Stimulated activated CD4-positive, alpha-beta T cell treated with anti-CD3 and anti-CD28 coated beads, Interleukin-4, amount 100 ng/mL, for 4 hours (primary cell): ENCODE results near the gene COPG2.

ENCODE experiments used
- DNase-seq, 2 experiments: peaks; one replicate each; pipeline ENCODE4 v3.0.0-alpha.2; 2020

COPG2 gene

DNA sequence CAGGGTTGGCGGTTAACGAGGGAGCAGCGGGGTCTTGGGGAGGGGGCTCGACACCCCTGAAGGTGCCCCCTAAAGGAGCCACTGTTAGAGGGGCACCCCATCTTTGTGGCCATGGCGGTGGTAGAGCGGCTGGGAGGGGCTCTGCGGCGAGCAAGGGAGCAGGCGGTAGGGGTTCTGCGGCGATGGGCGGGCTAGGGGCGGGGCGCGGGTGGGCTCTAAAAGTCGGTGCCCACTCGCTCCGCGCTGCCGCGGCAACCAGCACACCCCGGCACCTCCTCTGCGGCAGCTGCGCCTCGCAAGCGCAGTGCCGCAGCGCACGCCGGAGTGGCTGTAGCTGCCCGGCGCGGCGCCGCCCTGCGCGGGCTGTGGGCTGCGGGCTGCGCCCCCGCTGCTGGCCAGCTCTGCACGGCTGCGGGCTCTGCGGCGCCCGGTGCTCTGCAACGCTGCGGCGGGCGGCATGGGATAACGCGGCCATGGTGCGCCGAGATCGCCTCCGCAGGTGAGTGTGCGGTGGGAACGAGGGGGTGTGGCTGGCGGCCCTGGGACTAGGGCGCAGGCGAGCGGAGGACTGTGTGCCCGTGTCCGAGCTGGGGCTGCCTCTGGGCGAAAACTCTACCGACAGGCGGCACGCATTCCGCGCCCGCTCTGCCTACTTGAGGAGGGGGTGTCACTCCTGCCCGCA, 176.6 kb downstream of the COPG2 start, which contains the start of gene MEST:
Gene MEST, plus strand, starts transcription at position 245 of the 682 bp plus-strand sequence. Its CDS starts 229 bp downstream, at position 474.
- no peak for DNase-seq

DNA sequence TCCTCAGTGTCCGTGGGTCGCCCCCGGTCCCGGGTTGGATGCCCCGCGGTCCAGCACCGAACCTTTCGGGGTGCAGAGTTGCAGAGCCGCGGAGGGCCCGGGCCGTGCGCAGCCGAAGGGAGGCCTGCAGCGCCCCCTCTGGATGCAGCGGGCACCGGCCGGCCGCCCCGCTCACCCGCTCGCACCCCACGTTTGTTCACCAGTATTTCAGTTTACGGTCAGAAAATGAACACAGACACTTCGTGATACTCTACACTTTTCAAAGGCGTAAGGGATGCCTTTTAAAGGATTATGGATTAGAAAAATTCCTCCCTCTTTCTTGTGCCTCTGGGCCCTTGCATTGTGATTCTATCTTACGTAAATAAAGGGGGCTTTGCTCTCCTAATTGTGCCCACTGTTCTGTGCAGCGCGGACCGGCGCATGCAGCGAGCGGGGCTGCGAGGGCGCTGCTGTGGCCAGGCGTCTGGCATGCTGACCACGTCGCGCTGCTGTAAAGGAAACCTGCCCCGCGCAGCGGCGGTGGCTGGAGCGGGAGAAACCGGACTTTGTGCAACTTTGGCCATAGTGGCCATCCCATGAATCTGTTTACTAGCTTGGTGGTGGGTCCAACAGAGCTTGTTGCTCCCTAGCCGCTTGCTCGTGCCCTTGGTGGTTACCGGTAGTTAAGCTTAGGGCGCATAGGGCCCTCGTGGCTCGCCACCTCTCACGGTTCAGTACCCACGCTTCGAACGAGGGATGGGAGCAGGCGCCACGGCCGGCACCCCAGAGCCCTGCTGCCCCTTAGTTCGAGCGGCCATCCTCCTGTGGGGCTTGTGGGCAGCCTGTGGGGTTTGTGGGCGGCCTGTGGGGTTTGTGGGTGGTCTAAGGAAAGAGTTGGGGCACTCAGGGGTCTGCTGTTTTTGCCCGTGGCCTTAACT, 177.4 kb downstream of the COPG2 start:
- DNase-seq, result no peak

DNA sequence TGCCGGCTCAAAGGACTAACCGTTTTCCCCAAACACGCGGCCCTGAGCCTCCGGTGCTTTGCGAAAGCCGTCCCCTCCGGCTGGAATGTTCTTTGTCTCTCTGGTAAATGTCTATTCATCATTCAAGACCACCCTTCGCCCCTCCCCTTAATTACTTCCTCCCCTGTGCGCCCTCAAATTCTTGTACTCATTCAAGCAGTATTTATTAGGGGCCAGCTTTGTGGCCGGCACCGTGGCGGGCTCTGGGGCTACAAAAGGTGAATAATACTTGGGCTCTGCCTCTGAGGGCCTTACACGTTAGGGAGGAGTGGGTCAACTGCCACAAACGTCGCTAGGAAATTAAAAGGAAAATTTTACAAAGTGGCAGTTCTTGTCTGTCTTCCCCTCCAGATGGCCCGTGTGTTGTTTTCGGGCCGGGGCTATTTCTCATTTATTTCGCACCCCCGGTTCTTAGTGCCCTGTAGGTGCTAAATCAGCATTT, 178.2 kb downstream of the COPG2 start:
- no peak for DNase-seq

DNA sequence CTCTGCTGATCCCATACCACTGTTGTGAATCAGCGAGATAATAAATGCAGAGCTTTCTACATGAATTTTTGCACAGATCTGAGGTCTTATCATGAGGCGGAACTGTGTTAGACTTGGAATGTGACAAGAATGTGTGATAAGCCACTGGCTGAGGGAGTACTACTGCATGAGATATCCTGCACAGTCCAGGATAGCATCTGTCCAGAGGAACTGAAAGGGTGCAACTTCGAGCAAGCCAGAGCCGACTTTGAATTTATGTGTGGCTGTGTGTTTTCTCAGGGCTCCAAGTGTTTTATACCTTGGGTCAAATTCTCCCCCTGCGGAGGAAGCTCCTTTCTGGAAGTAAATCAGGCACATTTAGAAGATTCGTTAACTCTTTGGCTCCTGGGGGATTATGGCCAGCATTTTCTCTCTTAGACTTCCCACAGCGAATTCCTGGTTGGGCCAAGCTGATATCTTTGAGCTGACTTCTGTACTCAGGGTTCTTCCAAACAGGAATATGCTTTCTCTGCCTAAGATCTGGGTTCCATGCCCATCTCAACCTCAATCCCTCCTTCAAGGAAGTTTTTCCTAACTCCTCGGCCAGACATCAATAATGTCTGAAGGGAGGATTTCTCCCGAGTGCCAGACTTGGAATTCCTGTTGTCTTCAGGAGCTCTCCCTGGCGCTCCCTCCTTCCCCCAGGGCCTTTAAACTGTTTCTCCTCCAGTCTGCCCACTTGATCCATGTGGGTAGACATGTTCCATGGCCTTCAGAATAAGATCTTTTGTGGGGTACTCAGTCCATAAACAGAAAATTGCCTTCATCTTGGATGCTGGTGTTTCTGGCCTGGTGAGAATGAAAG, 179.2 kb downstream of the COPG2 start:
- no peak for DNase-seq

DNA sequence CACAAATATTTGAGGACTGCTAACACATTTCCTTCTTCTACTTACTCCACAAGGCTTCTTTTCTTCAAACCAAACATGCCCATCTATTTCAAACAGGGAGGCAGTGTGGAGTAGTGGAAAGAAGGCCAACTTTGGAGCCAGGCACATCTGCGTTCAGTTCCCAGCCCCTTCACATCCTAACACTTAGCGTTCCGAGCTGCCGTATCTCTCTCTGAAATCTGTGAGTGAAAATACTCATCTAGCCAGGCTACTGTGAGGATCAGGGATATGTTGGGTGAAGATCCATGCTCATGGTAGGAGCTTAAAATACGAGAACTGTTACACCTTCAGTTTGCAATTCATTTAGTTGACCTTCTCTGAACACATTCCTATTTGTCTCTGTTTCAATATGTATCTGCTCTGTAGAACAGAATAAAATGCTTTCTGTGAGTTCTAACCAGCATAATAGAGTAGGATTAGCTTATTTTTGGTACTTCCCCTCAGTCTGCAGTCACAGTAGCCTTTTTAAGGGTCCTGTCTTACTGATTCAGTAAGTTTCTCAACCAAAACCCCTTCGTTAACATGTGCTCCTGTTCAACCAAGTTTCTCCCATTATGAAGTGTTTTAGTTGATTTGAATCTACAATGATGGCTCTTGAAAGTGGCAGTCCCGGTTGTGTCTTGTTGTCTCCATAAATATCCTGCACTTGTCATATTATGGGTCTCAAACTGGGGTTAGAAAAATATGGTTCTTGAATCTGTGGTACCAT, 180.0 kb downstream of the COPG2 start:
- no peak for DNase-seq

GRCh38 chr7:130486954-130487436, 181.6 kb downstream of the COPG2 start:
- no peak for DNase-seq

DNA sequence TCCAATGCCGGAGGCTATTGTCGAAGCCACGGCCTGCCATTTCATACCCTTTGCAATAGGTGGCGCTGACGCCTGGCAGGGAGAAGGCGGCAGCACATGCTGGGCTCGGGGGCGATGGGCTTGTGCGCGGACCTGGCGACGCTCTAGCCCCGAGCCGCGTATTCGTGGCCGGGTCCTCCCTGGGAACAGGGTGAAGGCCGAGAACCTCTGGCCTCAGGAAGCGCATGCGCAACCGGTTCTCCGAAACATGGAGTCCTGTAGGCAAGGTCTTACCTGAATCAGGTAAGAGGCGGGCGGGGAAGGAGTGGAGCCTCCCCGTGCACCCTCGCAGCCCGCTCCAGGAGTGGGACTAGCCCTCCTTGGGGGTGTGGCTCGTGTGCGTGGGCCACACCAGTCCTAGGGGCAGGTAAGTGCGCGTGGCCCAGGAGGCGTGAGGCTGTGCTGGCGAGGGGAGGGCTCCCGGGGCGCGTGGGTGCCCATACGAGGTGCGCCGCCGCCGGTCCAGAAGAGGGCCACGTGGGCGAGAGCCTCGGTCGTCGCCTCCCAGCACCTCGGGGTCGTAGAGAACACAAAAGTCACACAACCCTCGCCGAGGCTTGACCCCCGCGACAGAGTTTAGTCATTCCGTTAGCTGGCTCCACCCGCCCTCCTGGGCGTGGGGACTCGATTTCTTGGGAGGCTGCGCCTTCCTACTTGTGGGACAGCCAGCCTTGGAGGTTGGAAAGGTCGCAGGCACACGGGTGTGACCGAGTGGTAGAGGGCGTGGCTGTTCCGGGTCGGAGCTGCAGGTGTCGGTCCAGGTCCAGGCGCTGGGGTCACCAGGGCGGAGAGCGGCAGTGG, 182.2 kb downstream of the COPG2 start:
- peak; percentile 43 to 60 for DNase-seq

DNA sequence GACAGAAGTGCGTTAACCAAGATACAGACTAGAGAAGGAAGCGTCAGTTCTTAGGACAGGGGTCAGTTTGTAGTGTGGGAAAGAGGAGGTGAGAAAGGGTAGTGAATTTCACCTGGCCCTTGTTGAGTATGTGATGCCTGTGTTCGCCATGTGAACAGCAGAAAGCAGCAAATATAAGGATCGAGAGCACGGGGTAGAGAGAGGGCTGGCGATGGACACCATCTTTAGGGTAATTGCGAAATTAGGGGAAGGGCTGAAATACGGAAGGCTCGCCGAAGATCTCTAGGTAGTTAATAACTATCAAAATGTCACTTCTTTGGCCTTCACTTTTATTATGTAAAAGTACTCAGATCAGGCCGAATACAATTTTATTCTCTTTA, 182.8 kb downstream of the COPG2 start:
- DNase-seq, result no peak

- DNase-seq, result no peak
Measured at GRCh38 chr7:130483031-130483430, 185.5 kb downstream of the COPG2 start.

GRCh38 chr7:130481898-130482297, 186.7 kb downstream of the COPG2 start:
- no peak for DNase-seq

GRCh38 chr7:130479716-130480400, 188.7 kb downstream of the COPG2 start:
- DNase-seq, result no peak

GRCh38 chr7:130478991-130479390, 189.6 kb downstream of the COPG2 start:
- DNase-seq, result no peak

DNA sequence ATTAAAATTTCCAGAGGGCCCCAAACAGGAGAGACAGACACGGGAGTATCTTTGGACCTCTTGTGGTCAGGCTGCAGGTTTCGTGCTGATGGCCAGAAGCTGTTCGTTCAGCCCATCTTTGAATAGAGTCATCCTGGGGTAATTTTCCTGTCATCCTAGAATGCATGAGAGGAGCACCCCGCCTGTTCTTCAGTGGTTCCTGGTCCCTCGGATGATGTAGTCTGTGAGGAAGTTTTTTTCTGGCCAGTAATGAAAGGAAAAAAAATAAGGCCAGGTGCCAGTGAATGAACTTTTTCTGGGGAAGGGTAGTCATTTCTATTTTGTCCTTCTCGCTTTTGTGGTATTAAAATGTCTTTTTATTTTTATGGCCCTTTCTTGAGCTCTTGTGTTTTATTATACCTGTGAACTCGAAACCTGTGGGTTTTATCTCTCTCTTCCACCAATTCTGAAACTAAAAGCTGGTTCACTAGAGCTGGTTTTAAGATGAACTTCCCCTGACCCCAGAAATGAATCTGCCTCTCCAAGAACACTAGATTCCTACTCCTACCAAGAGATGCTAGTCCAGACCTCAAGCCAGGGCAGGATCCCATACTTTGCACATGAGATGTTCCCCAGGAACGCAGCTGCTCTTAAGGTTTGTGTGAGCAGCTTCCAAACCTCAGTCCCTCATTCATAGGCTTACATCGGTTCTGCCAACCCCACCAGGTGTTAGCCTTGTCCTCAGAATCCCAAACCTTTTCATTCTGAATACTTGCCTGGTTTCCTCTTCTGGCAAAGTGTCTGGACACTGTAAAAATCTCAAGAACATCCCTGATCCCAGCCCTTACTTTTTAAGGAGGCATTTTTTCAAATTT, 192.0 kb downstream of the COPG2 start:
- DNase-seq, result no peak

DNA sequence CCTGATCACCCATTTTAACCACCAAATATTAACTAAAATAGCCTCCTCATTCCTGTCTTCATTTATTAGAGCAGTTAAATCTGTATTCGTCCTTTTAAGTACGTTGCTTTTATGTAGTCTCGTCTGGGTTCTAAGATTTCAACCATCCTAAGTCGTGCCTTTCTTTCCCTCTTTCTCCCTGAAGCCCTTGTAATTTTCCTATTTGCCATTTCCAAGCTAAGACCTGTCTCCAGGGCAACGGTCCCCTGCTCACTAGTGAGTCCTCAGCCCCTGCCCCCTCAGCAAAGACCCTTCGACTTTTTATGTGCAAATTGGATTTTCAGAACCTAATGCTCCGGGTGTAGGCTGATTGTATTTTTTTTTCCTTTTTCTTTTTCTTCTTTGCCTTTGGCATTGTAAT, 192.8 kb downstream of the COPG2 start:
- no peak for DNase-seq

DNA sequence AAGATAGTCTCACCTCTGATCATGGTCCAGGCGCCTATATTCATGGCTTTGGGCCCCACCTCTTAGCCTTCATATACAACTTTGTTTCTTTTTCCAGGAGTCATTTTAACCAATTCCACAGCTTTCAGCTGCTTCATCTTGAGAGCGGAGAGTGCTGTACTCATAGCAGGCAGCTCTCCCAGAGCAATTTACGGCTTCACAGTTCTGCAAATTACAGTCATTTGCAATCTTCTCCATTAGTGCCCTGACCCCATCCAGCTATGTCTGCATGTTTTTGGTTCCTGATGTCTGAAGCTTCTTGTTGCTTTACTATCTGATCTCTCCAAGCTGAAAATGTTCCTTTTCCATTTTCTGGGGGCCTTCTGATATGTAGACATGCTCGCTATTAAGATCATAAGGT, 194.7 kb downstream of the COPG2 start:
- no peak for DNase-seq

DNA sequence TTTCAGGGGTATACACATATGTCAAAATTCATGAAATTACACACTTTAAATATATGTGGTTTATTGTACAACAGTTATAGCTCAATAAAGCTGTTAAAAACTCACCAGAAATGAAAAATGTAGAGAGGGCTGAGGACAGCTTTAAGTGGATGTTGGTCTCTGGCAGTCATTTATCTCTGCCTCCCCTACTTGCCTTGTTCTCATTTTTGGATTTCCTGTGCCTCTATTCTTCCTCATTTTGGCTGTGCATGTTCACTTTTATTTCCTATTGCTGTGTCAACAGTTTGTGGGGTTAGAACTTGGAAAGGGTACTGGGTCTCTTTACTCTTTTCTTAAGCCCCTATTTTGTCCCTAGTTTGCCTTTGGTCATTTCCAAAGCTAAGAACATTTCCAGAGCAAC, 195.3 kb downstream of the COPG2 start:
- no peak for DNase-seq

GRCh38 chr7:130471974-130472373, 196.6 kb downstream of the COPG2 start:
- no peak for DNase-seq

- DNase-seq, result no peak
Measured at GRCh38 chr7:130468612-130469011, 199.9 kb downstream of the COPG2 start.
